ENCODE data around the gene RAI1.

DNA sequence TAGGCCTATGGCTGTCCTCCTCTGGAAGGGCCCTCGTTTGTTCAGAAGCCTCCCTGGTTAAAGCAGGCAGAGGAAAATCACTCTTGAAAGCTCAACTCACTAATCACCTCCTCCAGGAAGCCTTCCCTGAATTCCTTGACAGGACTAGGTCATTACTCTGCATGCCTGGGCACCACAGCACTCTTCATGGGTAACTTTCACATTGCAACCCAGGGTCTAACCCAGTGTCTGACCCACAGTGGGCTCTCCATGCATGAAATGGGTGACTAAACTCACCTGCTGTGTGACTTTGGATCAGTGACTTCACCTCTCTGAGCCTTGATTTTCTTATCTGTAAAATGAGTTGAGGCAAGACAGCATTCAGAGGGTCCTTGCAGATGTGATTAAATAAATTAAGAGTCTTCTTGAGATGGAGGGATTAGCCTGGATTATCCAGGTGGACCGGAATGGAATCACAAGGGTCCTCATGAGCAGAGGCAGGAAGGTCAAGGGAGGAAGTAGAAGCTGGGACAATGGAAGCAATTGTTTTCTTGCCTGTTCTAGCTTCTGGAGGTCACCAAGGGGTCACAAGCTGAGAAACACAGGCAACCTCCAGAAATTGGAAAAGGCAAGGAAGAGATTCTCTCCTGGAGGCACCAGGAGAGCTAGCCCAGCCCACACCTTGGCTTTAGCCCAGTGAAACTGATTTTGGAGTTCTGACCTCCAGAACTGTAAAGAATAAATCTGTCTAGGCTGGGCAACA lies 3.8 kb upstream of the RAI1 start:
- no peak for TF ChIP-seq CTCF (conservative IDR thresholded peaks at IDR 0.05; ENCODE audit: low read length)
- no peak for TF ChIP-seq EZH2phosphoT487 (IDR thresholded peaks at IDR 0.05; ENCODE audit: borderline replicate concordance, low read depth, low read length)

Data from OCI-LY7 (cell line).